ENCODE data around the gene SULT1B1. TPM values are rescaled to one million over a fixed set of nuclear protein-coding genes. Genes with fewer than 3 reads are reported as not detected.

Gene SULT1B1
- total and polyA plus RNA-seq, 2 experiments from 2014 or later, result 10.7 to 53.8 TPM

- H3K27me3 ChIP-seq, result no peaks in the 10 kb centered on the region
- no peaks in the 10 kb centered on the region for H3K79me2 ChIP-seq
- no peak for TF ChIP-seq CTCF (IDR thresholded peaks at IDR 0.05; ENCODE audit: poor library complexity)
- TF ChIP-seq EZH2phosphoT487 (IDR thresholded peaks at IDR 0.05; ENCODE audit: low read depth, severe bottlenecking, unreplicated experiment), result no peak
- TF ChIP-seq EZH2 (IDR thresholded peaks at IDR 0.05; ENCODE audit: borderline replicate concordance), result no peak
- no peaks in the 10 kb centered on the region for H3K9me3 ChIP-seq (ENCODE audit: low read depth)
- no peaks in the 10 kb centered on the region for H3K36me3 ChIP-seq (replicated peaks; ENCODE audit: insufficient read depth, low read depth)
- no peaks in the 10 kb centered on the region for H3K9me2 ChIP-seq (replicated peaks; ENCODE audit: insufficient read depth)
- peaks cover 13% of the 10 kb centered on the region for H3K4me1 ChIP-seq (ENCODE audit: insufficient read depth)
- H3K27ac ChIP-seq, result no peak overlapping the region
- H4K20me1 ChIP-seq (ENCODE audit: insufficient read depth, poor library complexity, severe bottlenecking), result no peaks in the 10 kb centered on the region
- no peak overlapping the region for H3K4me3 ChIP-seq
- 82% methylated on average over 4 of the region's 4 CpGs for WGBS (ENCODE audit: low lambda C conversion rate, missing lambda C conversion rate)
- no peak overlapping the region for H3K4me2 ChIP-seq
- H2AFZ ChIP-seq, result no peak overlapping the region
- DNase-seq (ENCODE audit: low spot score), result no peak
Measured at GRCh38 chr4:69718396-69719271, 41.8 kb downstream of the SULT1B1 start.

- Histone ChIP-seq H3K9me2 (replicated peaks; ENCODE audit: insufficient read depth) (no peaks in the 10 kb centered on the region), H4K20me1 (ENCODE audit: insufficient read depth, poor library complexity, severe bottlenecking) (no peaks in the 10 kb centered on the region), H3K9me3 (ENCODE audit: low read depth) (no peaks in the 10 kb centered on the region), H3K4me2 (no peak overlapping the region), H3K36me3 (replicated peaks; ENCODE audit: insufficient read depth, low read depth) (no peaks in the 10 kb centered on the region), H3K27ac (no peak overlapping the region), H3K79me2 (no peaks in the 10 kb centered on the region), H3K4me1 (ENCODE audit: insufficient read depth) (peaks cover 13% of the 10 kb centered on the region), H3K4me3 (no peak overlapping the region), H3K27me3 (no peaks in the 10 kb centered on the region), H2AFZ (no peak overlapping the region)
- TF ChIP-seq EZH2 (IDR thresholded peaks at IDR 0.05; ENCODE audit: borderline replicate concordance) (no peak), CTCF (IDR thresholded peaks at IDR 0.05; ENCODE audit: poor library complexity) (no peak), EZH2phosphoT487 (IDR thresholded peaks at IDR 0.05; ENCODE audit: low read depth, severe bottlenecking, unreplicated experiment) (no peak)
- no peak for DNase-seq (ENCODE audit: low spot score)
Measured at GRCh38 chr4:69717778-69718177, 42.6 kb downstream of the SULT1B1 start.

GRCh38 chr4:69716654-69717053, 43.8 kb downstream of the SULT1B1 start:
- no peaks in the 10 kb centered on the region for H3K9me3 ChIP-seq (ENCODE audit: low read depth)
- H4K20me1 ChIP-seq (ENCODE audit: insufficient read depth, poor library complexity, severe bottlenecking), result no peaks in the 10 kb centered on the region
- H2AFZ ChIP-seq, result no peak overlapping the region
- H3K27ac ChIP-seq, result no peak overlapping the region
- no peaks in the 10 kb centered on the region for H3K36me3 ChIP-seq (replicated peaks; ENCODE audit: insufficient read depth, low read depth)
- no peaks in the 10 kb centered on the region for H3K79me2 ChIP-seq
- no peaks in the 10 kb centered on the region for H3K27me3 ChIP-seq
- peaks cover 13% of the 10 kb centered on the region for H3K4me1 ChIP-seq (ENCODE audit: insufficient read depth)
- no peak for TF ChIP-seq CTCF (IDR thresholded peaks at IDR 0.05; ENCODE audit: poor library complexity)
- TF ChIP-seq EZH2phosphoT487 (IDR thresholded peaks at IDR 0.05; ENCODE audit: low read depth, severe bottlenecking, unreplicated experiment), result no peak
- no peak for TF ChIP-seq EZH2 (IDR thresholded peaks at IDR 0.05; ENCODE audit: borderline replicate concordance)
- 90% methylated on average over 2 of the region's 2 CpGs for WGBS (ENCODE audit: low lambda C conversion rate, missing lambda C conversion rate)
- no peak overlapping the region for H3K4me2 ChIP-seq
- no peak for DNase-seq (ENCODE audit: low spot score)
- H3K4me3 ChIP-seq, result no peak overlapping the region
- H3K9me2 ChIP-seq (replicated peaks; ENCODE audit: insufficient read depth), result no peaks in the 10 kb centered on the region

All from hepatocyte (in vitro differentiated cells).